GM18508 (cell line): Measurements from ENCODE around the gene UHRF1.
"Not testable (repeated sequence)": the region's sequence is repeated elsewhere in the genome, so short reads cannot be mapped to it uniquely, and the experiment has no call there.

Experiments
- ATAC-seq: cut with Tn5 transposase; IDR thresholded peaks from one replicate; pipeline ENCODE4 v1.9.1; 2021; ENCODE audit warnings: moderate number of reproducible peaks; ENCODE audit not compliant: insufficient read depth, unreplicated experiment

Gene UHRF1

GRCh38 chr19:4909156-4909896 is at the start of gene UHRF1:
Gene UHRF1, plus strand, starts transcription at chr19:4909501. Its CDS starts 1,385 bp downstream, at chr19:4910886.
- ATAC-seq, result no peak

- no peak for ATAC-seq
Measured at GRCh38 chr19:4859697-4860096, 49.6 kb upstream of the UHRF1 start.

GRCh38 chr19:4861147-4861546 is 48.2 kb upstream of the UHRF1 start:
- no peak for ATAC-seq

- ATAC-seq, result no peak
Measured at GRCh38 chr19:4866595-4867424, 42.5 kb upstream of the UHRF1 start.

GRCh38 chr19:4867534-4868285 is 41.6 kb upstream of the UHRF1 start, which contains the start of gene PLIN3:
Gene PLIN3, minus strand, starts transcription at chr19:4867667. Its CDS starts 6,273 bp downstream, at chr19:4861394.
- ATAC-seq, result no peak

- no peak for ATAC-seq
Measured at GRCh38 chr19:4868286-4868834, 40.9 kb upstream of the UHRF1 start.

GRCh38 chr19:4870025-4870700 is 39.1 kb upstream of the UHRF1 start:
- ATAC-seq, result no peak

- ATAC-seq, result no peak
Measured at GRCh38 chr19:4871711-4872110, 37.6 kb upstream of the UHRF1 start.

GRCh38 chr19:4873930-4874329 is 35.4 kb upstream of the UHRF1 start:
- ATAC-seq, result no peak

GRCh38 chr19:4877753-4878490 is 31.4 kb upstream of the UHRF1 start:
- no peak for ATAC-seq

- ATAC-seq, result no peak
Measured at GRCh38 chr19:4878491-4878968, 30.8 kb upstream of the UHRF1 start.

- no peak for ATAC-seq
Measured at GRCh38 chr19:4879041-4879440, 30.3 kb upstream of the UHRF1 start.

GRCh38 chr19:4882874-4883273 is 26.4 kb upstream of the UHRF1 start:
- ATAC-seq, result not testable (repeated sequence)

- ATAC-seq, result not testable (repeated sequence)
Measured at GRCh38 chr19:4884993-4885392, 24.3 kb upstream of the UHRF1 start.

- not testable (repeated sequence) for ATAC-seq
Measured at GRCh38 chr19:4887803-4888202, 21.5 kb upstream of the UHRF1 start.

GRCh38 chr19:4889034-4889815 is 20.1 kb upstream of the UHRF1 start:
- no peak for ATAC-seq

- ATAC-seq, result no peak
Measured at GRCh38 chr19:4891066-4891465, 18.2 kb upstream of the UHRF1 start.

- ATAC-seq, result not testable (repeated sequence)
Measured at GRCh38 chr19:4892962-4893361, 16.3 kb upstream of the UHRF1 start.
